H1 (cell line): ENCODE measurements around the gene DNAAF5. TPM values are rescaled to one million over a fixed set of nuclear protein-coding genes. Genes with fewer than 3 reads are reported as not detected.

ENCODE experiments used
- CTCF ChIA-PET: fragments of 300-600 bp; sonication (Branson Sonifier 250); formaldehyde crosslinking; loops from one replicate; lab custom pipeline; 2021; ENCODE audit not compliant: partially characterized antibody; lab: Charles Lee
- POLR2A ChIA-PET: fragments of 300-600 bp; sonication (Branson Sonifier 250); formaldehyde crosslinking; loops from one replicate; lab custom pipeline; 2021; ENCODE audit warnings: inconsistent platforms; ENCODE audit not compliant: partially characterized antibody; lab: Charles Lee
- DNase-seq, 2 experiments: peaks; one replicate each; pipeline versions ENCODE4 v3.0.0 to v3.0.0-alpha.2; 2010 to 2022; ENCODE audit warnings: low spot score in 2 of 2, low read depth in 1 of 2, mixed read lengths in 1 of 2
- FAIRE-seq: peaks from 2 replicates; lab custom pipeline; 2011; peaks lifted over from hg19 to GRCh38; lab: Jason Lieb, UNC
- H2AFZ ChIP-seq: 2 replicates; pipeline ENCODE4 v1.8.1; 2012; ENCODE audit warnings: low read length, inconsistent platforms
- H2AK5ac ChIP-seq: 2 replicates; pipeline ENCODE4 v1.6.1; 2013; ENCODE audit warnings: low read depth, low read length
- H2BK120ac ChIP-seq: replicated peaks from 2 replicates; pipeline ENCODE3; 2013; ENCODE audit warnings: low read depth, low read length, inconsistent platforms
- H2BK12ac ChIP-seq: 2 replicates; pipeline ENCODE4 v1.6.1; 2013; ENCODE audit warnings: low read depth, low read length
- H2BK15ac ChIP-seq: 2 replicates; pipeline ENCODE4 v1.6.1; 2013; ENCODE audit warnings: low read length
- H2BK20ac ChIP-seq: 2 replicates; pipeline ENCODE4 v1.6.1; 2013; ENCODE audit warnings: low read length
- H2BK5ac ChIP-seq: 2 replicates; pipeline ENCODE4 v1.6.1; 2013; ENCODE audit warnings: low read depth, low read length
- H3K14ac ChIP-seq: 2 replicates; pipeline ENCODE4 v1.6.1; 2013; ENCODE audit warnings: inconsistent platforms; ENCODE audit not compliant: insufficient read length
- H3K18ac ChIP-seq: 2 replicates; pipeline ENCODE4 v1.6.1; 2013; ENCODE audit warnings: low read length; ENCODE audit errors: extremely low read depth
- H3K23ac ChIP-seq: 2 replicates; pipeline ENCODE4 v1.6.1; 2013; ENCODE audit warnings: inconsistent platforms; ENCODE audit not compliant: insufficient read length
- H3K23me2 ChIP-seq: 2 replicates; pipeline ENCODE4 v1.6.1; 2013; ENCODE audit warnings: low read depth, low read length
- H3K27ac ChIP-seq: 2 replicates; pipeline ENCODE4 v1.6.1; 2011; ENCODE audit warnings: low read depth, low read length, inconsistent platforms
- H3K27me3 ChIP-seq, 4 experiments: replicated peaks in 1 of 4; 1 replicate in 1 of 4; 2 replicates in 3 of 4; pipeline versions ENCODE4 v1.6.1 to v1.8.1; 2011 to 2013; ENCODE audit warnings: low read length in 3 of 4, mild to moderate bottlenecking in 3 of 4, inconsistent platforms in 2 of 4, mixed read lengths in 2 of 4, moderate library complexity in 1 of 4; ENCODE audit not compliant: control insufficient read depth in 3 of 4, insufficient read depth in 3 of 4; ENCODE audit errors: extremely low read depth in 1 of 4
- H3K36me3 ChIP-seq, 4 experiments: 2 replicates each; pipeline versions ENCODE4 v1.6.1 to v1.8.1; 2011 to 2013; ENCODE audit warnings: mild to moderate bottlenecking in 4 of 4, low read length in 3 of 4, moderate library complexity in 2 of 4, control low read depth in 1 of 4, inconsistent platforms in 1 of 4; ENCODE audit not compliant: insufficient read depth in 4 of 4, control insufficient read depth in 2 of 4
- H3K4ac ChIP-seq: replicated peaks from 2 replicates; pipeline ENCODE3; 2013; ENCODE audit warnings: low read length, low read depth, mixed read lengths, inconsistent platforms; ENCODE audit not compliant: insufficient read length
- H3K4me1 ChIP-seq, 4 experiments: replicated peaks in 1 of 4; 1 replicate in 1 of 4; 2 replicates in 3 of 4; pipeline versions ENCODE4 v1.6.1 to v1.8.1; 2011 to 2013; ENCODE audit warnings: low read length in 3 of 4, inconsistent platforms in 2 of 4, mixed read lengths in 1 of 4; ENCODE audit not compliant: insufficient read depth in 4 of 4, control insufficient read depth in 3 of 4
- H3K4me2 ChIP-seq, 2 experiments: 2 replicates each; pipeline versions ENCODE4 v1.6.1 to v1.8.1; 2011 to 2013; ENCODE audit warnings: low read depth in 2 of 2, low read length in 2 of 2, control low read depth in 1 of 2, inconsistent platforms in 1 of 2, mild to moderate bottlenecking in 1 of 2; ENCODE audit not compliant: insufficient read depth in 1 of 2
- H3K4me3 ChIP-seq, 4 experiments: fragments of 200-600, 300-600 bp in 1 of 4; sonication (generic), shearing (Covaris generic), sonication (Bioruptor Twin) in 1 of 4; 2 replicates each; pipeline versions ENCODE4 v1.5.1 to v1.8.1; 2011 to 2016; ENCODE audit warnings: low read length in 4 of 4, low read depth in 3 of 4, control low read depth in 2 of 4, inconsistent platforms in 2 of 4, mild to moderate bottlenecking in 2 of 4, mixed read lengths in 1 of 4, moderate library complexity in 1 of 4; ENCODE audit not compliant: insufficient read depth in 2 of 4; ENCODE audit errors: extremely low read depth in 1 of 4
- H3K56ac ChIP-seq: replicated peaks from 2 replicates; pipeline ENCODE3; 2013; ENCODE audit warnings: low read depth, mild to moderate bottlenecking, mixed read lengths, low read length, inconsistent platforms; ENCODE audit not compliant: insufficient read length
- H3K79me1 ChIP-seq: 2 replicates; pipeline ENCODE4 v1.6.1; 2013; ENCODE audit warnings: low read depth, low read length, control low read depth
- H3K79me2 ChIP-seq, 2 experiments: 2 replicates each; pipeline versions ENCODE4 v1.6.1 to v1.8.1; 2012 to 2013; ENCODE audit warnings: low read length in 2 of 2, mild to moderate bottlenecking in 2 of 2, inconsistent platforms in 1 of 2; ENCODE audit not compliant: insufficient read depth in 2 of 2, control insufficient read depth in 1 of 2
- H3K9ac ChIP-seq, 4 experiments: replicated peaks in 1 of 4; 1 replicate in 1 of 4; 2 replicates in 3 of 4; pipeline versions ENCODE4 v1.6.1 to v1.8.1; 2011 to 2013; ENCODE audit warnings: low read depth in 3 of 4, low read length in 3 of 4, control low read depth in 2 of 4, mild to moderate bottlenecking in 2 of 4, moderate library complexity in 2 of 4, inconsistent platforms in 1 of 4; ENCODE audit errors: extremely low read depth in 1 of 4
- H3K9me3 ChIP-seq, 2 experiments: 2 replicates each; pipeline versions ENCODE4 v1.6.1 to v1.8.1; 2012 to 2013; ENCODE audit warnings: mild to moderate bottlenecking in 2 of 2, moderate library complexity in 2 of 2, control low read depth in 1 of 2, inconsistent platforms in 1 of 2, low read depth in 1 of 2, low read length in 1 of 2, mixed read lengths in 1 of 2; ENCODE audit not compliant: insufficient read depth in 2 of 2
- H4K20me1 ChIP-seq, 2 experiments: replicated peaks in 1 of 2; 2 replicates each; pipeline versions ENCODE3 to v1.8.1; 2011 to 2013; ENCODE audit warnings: inconsistent platforms in 2 of 2, low read length in 2 of 2, mild to moderate bottlenecking in 1 of 2; ENCODE audit not compliant: insufficient read depth in 2 of 2, control insufficient read depth in 1 of 2
- H4K5ac ChIP-seq: 2 replicates; pipeline ENCODE4 v1.6.1; 2013; ENCODE audit warnings: low read length, low read depth, mixed read lengths, inconsistent platforms; ENCODE audit not compliant: insufficient read length
- H4K8ac ChIP-seq: 2 replicates; pipeline ENCODE4 v1.8.0; 2013; ENCODE audit warnings: mild to moderate bottlenecking, moderate library complexity, low read length, inconsistent platforms; ENCODE audit not compliant: insufficient read depth; ENCODE audit errors: extremely low read depth
- H4K91ac ChIP-seq: replicated peaks from 2 replicates; pipeline ENCODE3; 2013; ENCODE audit warnings: low read length, mixed read lengths, inconsistent platforms; ENCODE audit not compliant: insufficient read length
- CBX8 ChIP-seq: fragments of 300-800, 300-1000 bp; sonication (generic); IDR thresholded peaks from 2 replicates; pipeline ENCODE4 v1.7.1; 2016; ENCODE audit warnings: low read depth, low read length, borderline replicate concordance
- NRF1 ChIP-seq: IDR thresholded peaks from 2 replicates; pipeline ENCODE4 v1.6.1; 2011; ENCODE audit warnings: mild to moderate bottlenecking, low read depth, low read length, improper control_type of control experiment
- RBBP5 ChIP-seq: IDR thresholded peaks from 2 replicates; pipeline ENCODE4 v1.7.1; 2012; ENCODE audit warnings: low read depth, mild to moderate bottlenecking, inconsistent platforms, low read length, moderate library complexity, borderline replicate concordance
- SUZ12 ChIP-seq: fragments of 200-600 bp; sonication (generic); IDR thresholded peaks from 2 replicates; pipeline ENCODE4 v1.6.1; 2012; ENCODE audit warnings: mild to moderate bottlenecking, inconsistent platforms, low read length, moderate library complexity, mixed read lengths
- TEAD4 ChIP-seq: IDR thresholded peaks from 2 replicates; pipeline ENCODE4 v1.6.1; 2012; ENCODE audit warnings: low read depth, low read length, inconsistent platforms, mixed read lengths
- WGBS, 2 experiments: shearing (Covaris generic) in 1 of 2; methylation state at CpG; one replicate each; pipeline versions ENCODE4 v1.1.6 to v1.1.7; 2013 to 2015; ENCODE audit warnings: low lambda C conversion rate in 2 of 2, mixed read lengths in 2 of 2, inconsistent platforms in 1 of 2, low coverage in 1 of 2, missing lambda C conversion rate in 1 of 2; ENCODE audit not compliant: insufficient replicate concordance in 2 of 2, insufficient coverage in 1 of 2, insufficient read length in 1 of 2; ENCODE audit errors: extremely low coverage in 1 of 2, missing lambda C conversion rate in 1 of 2; 5-methylcytosine and 5-hydroxymethylcytosine counted together
- polyA plus RNA-seq, 7 experiments: library from polyadenylated mRNA; depleted of rRNA in 3 of 7; stranded (reverse) in 5 of 7; unstranded in 2 of 7; fragments of >200 nt in 5 of 7; fragments of 200-250 nt in 2 of 7; gene quantifications; 1 replicate in 5 of 7; 2 replicates in 1 of 7; 4 replicates in 1 of 7; pipeline versions ENCODE4 v1.2.1 to v1.2.3, GENCODE V29; 2011 to 2013; ENCODE audit warnings: missing spikeins in 2 of 7, mixed read lengths in 2 of 7
- total RNA-seq: library from RNA; stranded (reverse); fragmentation: NEBNext Ultra II Directional; extraction: Animal tissue kit (Norgen Biotek cat#: 25700); gene quantifications from 2 replicates; pipeline ENCODE4 v1.2.1, GENCODE V29; 2021
- TF ChIP-seq, protein P1 (sequence below): IDR thresholded peaks from 2 replicates; pipeline ENCODE4 v1.6.1; 2011; ENCODE audit warnings: low read length, improper control_type of control experiment

The DNAAF5 gene
- total and polyA plus RNA-seq, 2 of the 8 experiments (the other 6 are each of a cell fraction or from before 2014, with no cell fraction given), result 55.1 to 95.9 TPM

- Histone ChIP-seq H4K91ac (no peak overlapping the region), H3K36me3 (peaks cover 11 to 54% (median 27%) of the 10 kb centered on the region in 4 experiments), H3K9ac (no peak overlapping the region), H3K27ac (no peak overlapping the region), H3K79me1 (no peaks in the 10 kb centered on the region; the same call in 1 of the 2 replicates), H3K23me2 (no peaks in the 10 kb centered on the region), H3K23ac (no peak overlapping the region), H2AK5ac (no peak overlapping the region), H3K18ac (no peak overlapping the region), H2BK12ac (no peak overlapping the region), H2BK20ac (no peak overlapping the region), H3K4me3 (no peak overlapping the region), H3K14ac (no peak overlapping the region), H4K20me1 (peaks cover 3 to 5% of the 10 kb centered on the region in 2 experiments), H3K4me1 (0 out of 7 replicates have a peak, but pooled peaks cover 0 to 2% (median 0%) of the 10 kb centered on the region in 4 experiments), H3K79me2 (no peaks in the 10 kb centered on the region), H2BK120ac (no peak overlapping the region), H4K5ac (no peak overlapping the region), H2AFZ (no peak overlapping the region), H4K8ac (no peak overlapping the region; the same call in 1 of the 2 replicates), H3K9me3 (no peaks in the 10 kb centered on the region), H3K27me3 (no peaks in the 10 kb centered on the region), H3K4me2 (no peak overlapping the region), H3K56ac (no peak overlapping the region), H3K4ac (no peak overlapping the region), H2BK15ac (no peak overlapping the region), H2BK5ac (no peak overlapping the region)
- ChIA-PET POLR2A (no interaction called here), CTCF (no interaction called here)
- TF ChIP-seq TEAD4 (no peak), CBX8 (no peak), RBBP5 (no peak), SUZ12 (no peak), NRF1 (no peak)
- TF ChIP-seq, protein P1, sequence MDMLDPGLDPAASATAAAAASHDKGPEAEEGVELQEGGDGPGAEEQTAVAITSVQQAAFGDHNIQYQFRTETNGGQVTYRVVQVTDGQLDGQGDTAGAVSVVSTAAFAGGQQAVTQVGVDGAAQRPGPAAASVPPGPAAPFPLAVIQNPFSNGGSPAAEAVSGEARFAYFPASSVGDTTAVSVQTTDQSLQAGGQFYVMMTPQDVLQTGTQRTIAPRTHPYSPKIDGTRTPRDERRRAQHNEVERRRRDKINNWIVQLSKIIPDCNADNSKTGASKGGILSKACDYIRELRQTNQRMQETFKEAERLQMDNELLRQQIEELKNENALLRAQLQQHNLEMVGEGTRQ, result no peak
- DNase-seq (no peak), FAIRE-seq (no peak)
- WGBS, 2 experiments, result 95% methylated on average over 15 of the region's 15 CpGs; no CpG with 5 or more reads in 1 of the 2 experiments
These were observed 52.5 kb downstream of the DNAAF5 start for GRCh38 chr7:778968-779451.
